Hepatocyte (in vitro differentiated cells): Measurements from ENCODE around the gene SDSL. TPM values are rescaled to one million over a fixed set of nuclear protein-coding genes. Genes with fewer than 3 reads are reported as not detected.

Experiments
- DNase-seq: peaks from one replicate; pipeline ENCODE4 v3.0.0-alpha.2; 2016; ENCODE audit warnings: low spot score
- H2AFZ ChIP-seq: fragments of 200-600 bp; sonication (generic); 2 replicates; pipeline ENCODE4 v1.6.0; 2016; ENCODE audit warnings: antibody characterized with exemption, mild to moderate bottlenecking
- H3K27ac ChIP-seq: fragments of 200-600 bp; sonication (generic); 2 replicates; pipeline ENCODE4 v1.5.1; 2016; ENCODE audit warnings: mild to moderate bottlenecking
- H3K27me3 ChIP-seq: fragments of 200-600 bp; sonication (generic); 2 replicates; pipeline ENCODE4 v1.6.1; 2016
- H3K36me3 ChIP-seq: fragments of 200-600 bp; sonication (generic); replicated peaks from 2 replicates; pipeline ENCODE4 v1.5.1; 2016; ENCODE audit warnings: low read depth; ENCODE audit not compliant: insufficient read depth
- H3K4me1 ChIP-seq: fragments of 200-600 bp; sonication (generic); 2 replicates; pipeline ENCODE4 v1.5.1; 2016; ENCODE audit warnings: mild to moderate bottlenecking, moderate library complexity; ENCODE audit not compliant: insufficient read depth
- H3K4me2 ChIP-seq: fragments of 200-600 bp; sonication (generic); 2 replicates; pipeline ENCODE4 v1.6.0; 2016
- H3K4me3 ChIP-seq: fragments of 200-600 bp; sonication (generic); 2 replicates; pipeline ENCODE4 v1.5.1; 2016; ENCODE audit warnings: mild to moderate bottlenecking
- H3K79me2 ChIP-seq: fragments of 200-600 bp; sonication (generic); 2 replicates; pipeline ENCODE4 v1.6.0; 2017; ENCODE audit warnings: mild to moderate bottlenecking
- H3K9me2 ChIP-seq: fragments of 200-600 bp; sonication (generic); replicated peaks from 2 replicates; pipeline ENCODE4 v1.6.0; 2017; ENCODE audit warnings: mild to moderate bottlenecking; ENCODE audit not compliant: insufficient read depth
- H3K9me3 ChIP-seq: fragments of 200-600 bp; sonication (generic); 2 replicates; pipeline ENCODE4 v1.5.1; 2016; ENCODE audit warnings: low read depth, mild to moderate bottlenecking
- H4K20me1 ChIP-seq: fragments of 200-600 bp; sonication (generic); 2 replicates; pipeline ENCODE4 v1.6.0; 2016; ENCODE audit warnings: mild to moderate bottlenecking; ENCODE audit not compliant: insufficient read depth, poor library complexity, severe bottlenecking
- EZH2 ChIP-seq: fragments of 200-600 bp; sonication (generic); IDR thresholded peaks from 2 replicates; pipeline ENCODE4 v1.6.1; 2016; ENCODE audit warnings: antibody characterized with exemption, mild to moderate bottlenecking, borderline replicate concordance
- EZH2phosphoT487 ChIP-seq: fragments of 200-600 bp; sonication (generic); IDR thresholded peaks from one replicate; pipeline ENCODE4 v1.6.1; 2018; ENCODE audit warnings: antibody characterized with exemption, mild to moderate bottlenecking, low read depth, moderate library complexity; ENCODE audit not compliant: unreplicated experiment, severe bottlenecking
- WGBS: methylation state at CpG from one replicate; pipeline ENCODE4 v1.1.6; 2016; ENCODE audit warnings: low lambda C conversion rate; ENCODE audit errors: missing lambda C conversion rate; 5-methylcytosine and 5-hydroxymethylcytosine counted together
- polyA plus RNA-seq: library from polyadenylated mRNA; unstranded; fragments of >200 nt; fragmentation: Nextera tagmentation; extraction: Ambion mirVana; gene quantifications from 2 replicates; pipeline ENCODE4 v1.2.1, GENCODE V29; 2016
- total RNA-seq: library from RNA; depleted of rRNA; stranded (reverse); fragments of >200 nt; gene quantifications from 2 replicates; pipeline ENCODE4 v1.2.3, GENCODE V29; 2014
- TF ChIP-seq, protein P1 (sequence below): fragments of 200-600 bp; sonication (generic); IDR thresholded peaks from 2 replicates; pipeline ENCODE4 v1.5.1; 2016; ENCODE audit warnings: antibody characterized with exemption, mild to moderate bottlenecking; ENCODE audit not compliant: poor library complexity

Gene SDSL
- total and polyA plus RNA-seq, 2 experiments from 2014 or later, result 10.3 to 26.7 TPM

DNA sequence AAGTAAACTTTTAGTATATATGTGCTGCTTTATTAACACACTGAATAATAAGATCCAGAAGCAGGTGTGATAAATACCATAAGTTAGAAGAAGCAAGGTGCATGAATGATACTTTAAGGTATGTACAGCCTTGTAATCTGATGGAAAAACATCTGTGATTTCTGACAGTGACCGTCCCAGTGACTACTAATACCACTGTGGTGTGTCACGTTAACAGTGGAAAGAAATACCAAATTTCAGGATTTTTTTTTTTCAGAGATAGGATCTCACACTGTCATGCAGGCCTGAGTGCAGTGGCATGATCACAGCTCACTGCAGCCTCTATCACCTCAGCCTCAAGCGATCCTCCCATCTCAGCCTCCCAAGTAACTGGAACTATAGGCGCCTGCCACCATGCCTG lies 40.0 kb upstream of the SDSL start:
- Histone ChIP-seq H3K36me3 (no peaks in the 10 kb centered on the region), H3K9me2 (no peaks in the 10 kb centered on the region), H3K27ac (no peak overlapping the region), H4K20me1 (no peaks in the 10 kb centered on the region), H3K27me3 (no peaks in the 10 kb centered on the region), H2AFZ (no peak overlapping the region), H3K4me3 (no peak overlapping the region), H3K4me1 (no peaks in the 10 kb centered on the region), H3K9me3 (no peaks in the 10 kb centered on the region), H3K79me2 (no peaks in the 10 kb centered on the region), H3K4me2 (no peak overlapping the region)
- WGBS, result 96% methylated on average over 4 of the region's 4 CpGs
- TF ChIP-seq EZH2phosphoT487 (no peak), EZH2 (no peak)
- TF ChIP-seq, protein P1, sequence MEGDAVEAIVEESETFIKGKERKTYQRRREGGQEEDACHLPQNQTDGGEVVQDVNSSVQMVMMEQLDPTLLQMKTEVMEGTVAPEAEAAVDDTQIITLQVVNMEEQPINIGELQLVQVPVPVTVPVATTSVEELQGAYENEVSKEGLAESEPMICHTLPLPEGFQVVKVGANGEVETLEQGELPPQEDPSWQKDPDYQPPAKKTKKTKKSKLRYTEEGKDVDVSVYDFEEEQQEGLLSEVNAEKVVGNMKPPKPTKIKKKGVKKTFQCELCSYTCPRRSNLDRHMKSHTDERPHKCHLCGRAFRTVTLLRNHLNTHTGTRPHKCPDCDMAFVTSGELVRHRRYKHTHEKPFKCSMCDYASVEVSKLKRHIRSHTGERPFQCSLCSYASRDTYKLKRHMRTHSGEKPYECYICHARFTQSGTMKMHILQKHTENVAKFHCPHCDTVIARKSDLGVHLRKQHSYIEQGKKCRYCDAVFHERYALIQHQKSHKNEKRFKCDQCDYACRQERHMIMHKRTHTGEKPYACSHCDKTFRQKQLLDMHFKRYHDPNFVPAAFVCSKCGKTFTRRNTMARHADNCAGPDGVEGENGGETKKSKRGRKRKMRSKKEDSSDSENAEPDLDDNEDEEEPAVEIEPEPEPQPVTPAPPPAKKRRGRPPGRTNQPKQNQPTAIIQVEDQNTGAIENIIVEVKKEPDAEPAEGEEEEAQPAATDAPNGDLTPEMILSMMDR, result no peak
- no peak for DNase-seq

DNA sequence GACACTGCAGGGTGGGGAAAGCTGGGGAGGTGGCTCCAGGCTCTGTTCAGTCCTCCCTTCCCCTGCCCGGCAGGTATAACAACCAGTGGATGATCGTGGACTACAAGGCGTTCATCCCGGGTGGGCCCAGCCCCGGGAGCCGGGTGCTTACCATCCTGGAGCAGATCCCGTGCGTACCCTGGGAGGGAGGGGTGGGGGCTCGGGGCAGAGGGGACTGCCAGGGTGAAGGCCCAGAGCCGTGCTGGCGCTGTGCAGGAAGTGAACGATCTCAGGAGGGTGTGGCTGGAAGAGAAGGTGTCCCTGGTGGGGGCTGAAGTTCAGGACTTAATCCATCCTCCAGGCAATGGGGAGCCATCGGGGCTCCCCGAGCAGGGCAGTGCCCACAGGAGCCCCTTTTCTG lies 37.4 kb upstream of the SDSL start:
- H3K4me3 ChIP-seq, result no peak overlapping the region
- H3K27ac ChIP-seq, result no peak overlapping the region
- no peaks in the 10 kb centered on the region for H3K9me3 ChIP-seq
- no peaks in the 10 kb centered on the region for H3K4me1 ChIP-seq
- H3K9me2 ChIP-seq, result no peaks in the 10 kb centered on the region
- no peak overlapping the region for H2AFZ ChIP-seq
- no peaks in the 10 kb centered on the region for H3K36me3 ChIP-seq
- H3K27me3 ChIP-seq, result no peaks in the 10 kb centered on the region
- no peaks in the 10 kb centered on the region for H4K20me1 ChIP-seq
- WGBS, result 94% methylated on average over 13 of the region's 14 CpGs
- H3K4me2 ChIP-seq, result no peak overlapping the region
- DNase-seq, result no peak
- TF ChIP-seq EZH2phosphoT487 (no peak), EZH2 (no peak)
- TF ChIP-seq, protein P1, result no peak
- no peaks in the 10 kb centered on the region for H3K79me2 ChIP-seq

DNA sequence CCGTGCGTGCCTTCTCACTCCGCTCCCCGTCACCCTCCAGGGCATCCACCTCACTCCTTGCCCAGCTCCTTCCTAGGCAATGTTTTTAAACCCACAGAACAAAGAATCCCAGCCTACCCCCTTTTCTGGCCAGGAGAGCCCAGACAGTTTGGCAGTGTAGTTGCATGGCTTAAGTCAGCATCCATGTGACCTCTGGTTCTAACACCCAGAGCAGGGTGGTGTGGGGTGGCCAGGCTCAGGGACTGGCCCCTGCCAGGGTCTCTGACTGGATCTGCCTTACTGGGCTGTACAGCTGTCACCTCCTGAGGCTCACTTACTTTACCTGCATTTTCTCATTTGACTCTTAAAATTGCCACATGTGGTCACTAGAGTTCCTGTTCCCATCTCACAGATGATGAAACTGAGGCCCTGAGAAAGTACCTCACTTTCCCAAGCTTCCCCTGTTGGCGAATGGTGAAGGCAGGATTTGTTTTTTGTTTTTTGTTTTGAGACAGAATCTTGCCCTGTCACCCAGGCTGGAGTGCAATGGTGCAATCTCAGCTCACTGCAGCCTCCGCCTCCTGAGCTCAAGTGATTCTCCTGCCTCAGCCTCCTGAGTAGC lies 36.8 kb upstream of the SDSL start:
- H3K9me3 ChIP-seq, result no peaks in the 10 kb centered on the region

More for the DNA sequence above, 36.8 kb upstream of the SDSL start:
- Histone ChIP-seq H3K36me3 (no peaks in the 10 kb centered on the region), H3K79me2 (no peaks in the 10 kb centered on the region), H3K9me2 (no peaks in the 10 kb centered on the region), H2AFZ (no peak overlapping the region), H3K4me2 (no peak overlapping the region), H3K4me1 (no peaks in the 10 kb centered on the region), H3K27me3 (no peaks in the 10 kb centered on the region), H3K27ac (no peak overlapping the region), H3K4me3 (no peak overlapping the region), H4K20me1 (no peaks in the 10 kb centered on the region)
- WGBS, result 94% methylated on average over 6 of the region's 6 CpGs
- TF ChIP-seq EZH2, result no peak
- TF ChIP-seq EZH2phosphoT487, result no peak
- TF ChIP-seq, protein P1, result no peak
- DNase-seq, result no peak
